Pancreas (tissue), 10 donors: ENCODE measurements around the gene ACVR1. TPM values are rescaled to one million over a fixed set of nuclear protein-coding genes. Genes with fewer than 3 reads are reported as not detected.
A peak's percentile ranks its signal among the peaks of the same experiment; 100 is the strongest.

Source experiments
- ATAC-seq, 4 donors: fragments of 200-7000 bp; cut with Tn5 transposase; one replicate each; pipeline versions ENCODE4 v1.8.0 to v1.9.1; 2020; ENCODE audit warnings: mild to moderate bottlenecking in 4 of 4, moderate library complexity in 4 of 4
- DNase-seq, 6 donors: peaks; one replicate each; pipeline ENCODE4 v3.0.0-alpha.2; 2020
- FAIRE-seq: peaks from 2 replicates; lab custom pipeline; 2012; peaks lifted over from hg19 to GRCh38; lab: Jason Lieb, UNC
- H3K27ac ChIP-seq, 4 donors: fragments of 200-600 bp; sonication (generic); 1 replicate in 3 of 4; 2 replicates in 1 of 4; pipeline versions ENCODE4 v1.5.0 to v1.8.0; 2020
- H3K27me3 ChIP-seq, 4 donors: fragments of 200-600 bp; one replicate each; pipeline ENCODE4 v1.8.0; 2021
- H3K36me3 ChIP-seq, 3 donors: fragments of 200-600 bp; sonication (generic) in 1 of 3; one replicate each; pipeline versions ENCODE4 v1.5.0 to v1.8.0; 2020 to 2021
- H3K4me1 ChIP-seq, 3 donors: fragments of 200-600 bp; one replicate each; pipeline ENCODE4 v1.8.0; 2021
- H3K4me3 ChIP-seq, 4 donors: fragments of 200-600 bp; sonication (generic) in 2 of 4; one replicate each; pipeline versions ENCODE4 v1.5.0 to v1.8.0; 2020 to 2021
- H3K9me3 ChIP-seq, 4 donors: fragments of 200-600 bp; one replicate each; pipeline ENCODE4 v1.8.0; 2021
- WGBS, 2 donors: extraction: QIAGEN DNeasy Blood & Tissue Kit; methylation state at CpG; one replicate each; pipeline ENCODE4 v1.1.7; 2013; 5-methylcytosine and 5-hydroxymethylcytosine counted together
- intact Hi-C, 3 donors: fragments of 100-400 bp; cut with DNase I; formaldehyde crosslinking; loops; one replicate each; pipeline versions ENCODE4 v1.11.1 to v1.14.2; 2022
- polyA plus RNA-seq, 2 donors: library from polyadenylated mRNA; stranded (reverse); fragments of 200-250 nt; gene quantifications; one replicate each; pipeline ENCODE4 v1.2.3, GENCODE V29; 2013
- total RNA-seq, 6 donors: library from RNA; stranded (reverse); fragmentation: NEBNext Ultra II Directional in 4 of 6; extraction: Animal tissue kit (Norgen Biotek cat#: 25700) in 4 of 6; gene quantifications; one replicate each; pipeline versions ENCODE4 v1.2.1 to v1.2.4, GENCODE V29; 2021 to 2023
- TF ChIP-seq, protein P1 (sequence below), 4 donors: fragments of 200-600 bp; sonication (generic) in 3 of 4; IDR thresholded peaks; one replicate each; pipeline versions ENCODE4 v1.5.0 to v1.8.0; 2021; ENCODE audit warnings: antibody characterized with exemption in 4 of 4
- donor health status: healthy with polysubstance abuse.
- donor health status: DM: no; HTN: no; CAD: no; lungs with moderate emphysema.
- donor health status: DM: no; HTN: no; CAD: no.
- donor health status: control.
- donor health status: control.
- donor health status: Bipolar disorder and iron deficiency.
- donor health status: DM: yes; HTN: yes; CAD: no.
- donor health status: DM: no; HTN: no; CAD: no.
- donor health status: DM: no; HTN: no; CAD: no.
- donor health status: DM: yes; HTN: yes; CAD: no.

Gene ACVR1
- total and polyA plus RNA-seq, 8 donors, result 3.1 to 25.2 (median 11.7) TPM

DNA sequence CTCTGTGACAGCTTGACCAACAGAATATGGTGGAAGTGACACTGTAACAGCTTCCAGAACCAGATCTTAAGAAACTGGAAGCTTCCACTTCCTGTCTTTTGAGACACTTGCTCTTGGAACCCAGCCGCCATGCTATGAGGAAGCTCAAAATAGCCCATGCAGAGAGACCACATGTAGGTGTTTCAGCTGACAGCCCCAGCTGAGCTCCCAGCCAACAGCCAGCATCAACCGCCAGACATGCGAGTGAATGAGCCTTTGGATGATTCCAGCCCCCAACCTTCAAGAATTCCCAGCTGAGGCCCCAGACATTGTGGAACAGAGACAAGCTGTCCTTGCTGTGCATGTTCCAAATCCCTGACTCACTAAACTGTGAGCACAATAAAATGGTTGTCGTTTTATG lies 27.9 kb downstream of the ACVR1 start:
- TF ChIP-seq, protein P1, sequence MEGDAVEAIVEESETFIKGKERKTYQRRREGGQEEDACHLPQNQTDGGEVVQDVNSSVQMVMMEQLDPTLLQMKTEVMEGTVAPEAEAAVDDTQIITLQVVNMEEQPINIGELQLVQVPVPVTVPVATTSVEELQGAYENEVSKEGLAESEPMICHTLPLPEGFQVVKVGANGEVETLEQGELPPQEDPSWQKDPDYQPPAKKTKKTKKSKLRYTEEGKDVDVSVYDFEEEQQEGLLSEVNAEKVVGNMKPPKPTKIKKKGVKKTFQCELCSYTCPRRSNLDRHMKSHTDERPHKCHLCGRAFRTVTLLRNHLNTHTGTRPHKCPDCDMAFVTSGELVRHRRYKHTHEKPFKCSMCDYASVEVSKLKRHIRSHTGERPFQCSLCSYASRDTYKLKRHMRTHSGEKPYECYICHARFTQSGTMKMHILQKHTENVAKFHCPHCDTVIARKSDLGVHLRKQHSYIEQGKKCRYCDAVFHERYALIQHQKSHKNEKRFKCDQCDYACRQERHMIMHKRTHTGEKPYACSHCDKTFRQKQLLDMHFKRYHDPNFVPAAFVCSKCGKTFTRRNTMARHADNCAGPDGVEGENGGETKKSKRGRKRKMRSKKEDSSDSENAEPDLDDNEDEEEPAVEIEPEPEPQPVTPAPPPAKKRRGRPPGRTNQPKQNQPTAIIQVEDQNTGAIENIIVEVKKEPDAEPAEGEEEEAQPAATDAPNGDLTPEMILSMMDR (IDR thresholded peaks at IDR 0.05), result no peak
- Histone ChIP-seq H3K27ac (no peak overlapping the region), H3K36me3 (no peaks in the 10 kb centered on the region), H3K27me3 (no peaks in the 10 kb centered on the region), H3K4me1 (peaks cover 0 to 19% (median 7%) of the 10 kb centered on the region in 3 donors), H3K9me3 (no peaks in the 10 kb centered on the region), H3K4me3 (no peak overlapping the region)
- FAIRE-seq (no peak), DNase-seq (no peak), ATAC-seq (no peak)
- WGBS, 2 donors, result 93 to 96% methylated on average over 4 of the region's 4 CpGs
- intact Hi-C loops, result no loop called here

DNA sequence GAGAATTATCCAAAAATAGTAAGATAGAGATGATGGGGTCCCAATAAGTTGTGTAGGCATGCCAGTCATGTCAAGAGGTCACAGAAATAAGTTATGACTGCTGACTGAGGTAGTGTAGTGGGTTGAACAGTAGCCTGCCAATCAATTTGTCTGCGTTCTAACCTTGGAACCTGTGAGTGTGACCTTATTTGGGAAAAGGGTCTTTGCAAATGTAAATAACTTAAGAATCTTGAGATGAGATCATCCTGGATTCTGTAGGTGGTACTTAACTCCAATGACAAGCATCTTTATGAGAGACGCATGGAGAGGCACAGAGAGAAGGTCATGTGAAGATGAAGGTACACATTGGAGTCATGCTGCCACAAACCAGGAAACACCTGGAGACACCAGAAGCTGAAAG lies 31.0 kb downstream of the ACVR1 start:
- 88 to 91% methylated on average over 2 of the region's 2 CpGs for WGBS, 2 donors
- FAIRE-seq (no peak), DNase-seq (no peak), ATAC-seq (no peak)
- H3K4me3 ChIP-seq, result no peak overlapping the region
- H3K4me1 ChIP-seq, result peaks cover 14 to 43% (median 27%) of the 10 kb centered on the region in 3 donors
- no peaks in the 10 kb centered on the region for H3K36me3 ChIP-seq
- intact Hi-C loops, result no loop called here
- H3K9me3 ChIP-seq, result no peaks in the 10 kb centered on the region
- TF ChIP-seq, protein P1 (IDR thresholded peaks at IDR 0.05), result no peak
- H3K27me3 ChIP-seq, result no peaks in the 10 kb centered on the region
- H3K27ac ChIP-seq, result no peak overlapping the region

DNA sequence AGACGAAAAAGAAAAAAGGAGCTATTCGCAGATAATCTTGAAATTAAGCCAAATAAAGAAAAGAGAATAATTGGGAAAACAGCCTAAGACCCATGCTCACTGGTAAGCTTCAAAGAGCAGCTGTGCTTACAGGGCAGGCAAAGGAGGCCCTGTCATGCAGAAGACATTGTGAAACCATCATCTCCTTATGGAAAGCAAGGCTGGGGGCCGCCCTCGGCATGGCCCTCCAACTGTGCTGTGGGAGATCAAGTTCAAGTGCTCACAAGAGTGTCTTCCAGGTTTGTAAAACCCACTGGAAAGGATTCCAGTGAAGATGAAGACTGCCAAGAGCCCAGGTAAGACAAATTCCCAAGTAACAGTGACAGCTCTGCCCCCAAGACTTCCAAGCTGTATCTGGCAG lies 32.2 kb downstream of the ACVR1 start:
- H3K27ac ChIP-seq, result no peak overlapping the region
- DNase-seq, result no peak
- FAIRE-seq, result no peak
- no peak overlapping the region for H3K4me3 ChIP-seq
- no peaks in the 10 kb centered on the region for H3K9me3 ChIP-seq
- no peaks in the 10 kb centered on the region for H3K27me3 ChIP-seq
- peaks cover 26 to 44% (median 27%) of the 10 kb centered on the region in 3 donors for H3K4me1 ChIP-seq
- TF ChIP-seq, protein P1 (IDR thresholded peaks at IDR 0.05), result no peak
- no peak for ATAC-seq
- WGBS, 2 donors, result 88 to 92% methylated on average over 4 of the region's 4 CpGs
- intact Hi-C loops, result no loop called here
- H3K36me3 ChIP-seq, result no peaks in the 10 kb centered on the region

DNA sequence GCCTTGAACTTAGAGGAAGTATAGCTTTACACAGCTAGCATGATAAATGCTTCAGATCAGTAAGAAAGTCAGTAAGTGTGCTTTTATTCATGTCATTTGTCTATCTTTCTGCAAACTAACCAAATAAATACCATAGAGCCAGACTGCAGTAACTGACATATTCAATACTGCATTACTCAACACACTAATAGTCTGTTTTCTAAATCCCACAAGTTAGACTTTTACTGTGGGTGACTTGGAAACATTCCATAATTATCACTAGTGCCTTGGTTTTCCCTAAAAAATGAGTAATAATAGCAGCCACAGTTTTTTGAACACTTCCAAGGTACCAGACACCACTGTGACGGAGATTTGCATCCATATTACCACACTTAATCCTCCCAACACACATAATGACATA lies 33.0 kb downstream of the ACVR1 start:
- TF ChIP-seq, protein P1 (IDR thresholded peaks at IDR 0.05), result no peak
- no peak for DNase-seq
- no peak for ATAC-seq
- H3K27me3 ChIP-seq, result no peaks in the 10 kb centered on the region
- H3K4me1 ChIP-seq, result peaks cover 30 to 50% (median 35%) of the 10 kb centered on the region in 3 donors
- WGBS, 2 donors, result 97 to 100% methylated on average over 1 of the region's 1 CpG
- intact Hi-C loops, result no loop called here
- no peak overlapping the region for H3K4me3 ChIP-seq
- H3K27ac ChIP-seq, result peak overlapping the region in 1 of 4 donors; percentile 28
- FAIRE-seq, result no peak
- H3K36me3 ChIP-seq, result no peaks in the 10 kb centered on the region
- H3K9me3 ChIP-seq, result no peaks in the 10 kb centered on the region

DNA sequence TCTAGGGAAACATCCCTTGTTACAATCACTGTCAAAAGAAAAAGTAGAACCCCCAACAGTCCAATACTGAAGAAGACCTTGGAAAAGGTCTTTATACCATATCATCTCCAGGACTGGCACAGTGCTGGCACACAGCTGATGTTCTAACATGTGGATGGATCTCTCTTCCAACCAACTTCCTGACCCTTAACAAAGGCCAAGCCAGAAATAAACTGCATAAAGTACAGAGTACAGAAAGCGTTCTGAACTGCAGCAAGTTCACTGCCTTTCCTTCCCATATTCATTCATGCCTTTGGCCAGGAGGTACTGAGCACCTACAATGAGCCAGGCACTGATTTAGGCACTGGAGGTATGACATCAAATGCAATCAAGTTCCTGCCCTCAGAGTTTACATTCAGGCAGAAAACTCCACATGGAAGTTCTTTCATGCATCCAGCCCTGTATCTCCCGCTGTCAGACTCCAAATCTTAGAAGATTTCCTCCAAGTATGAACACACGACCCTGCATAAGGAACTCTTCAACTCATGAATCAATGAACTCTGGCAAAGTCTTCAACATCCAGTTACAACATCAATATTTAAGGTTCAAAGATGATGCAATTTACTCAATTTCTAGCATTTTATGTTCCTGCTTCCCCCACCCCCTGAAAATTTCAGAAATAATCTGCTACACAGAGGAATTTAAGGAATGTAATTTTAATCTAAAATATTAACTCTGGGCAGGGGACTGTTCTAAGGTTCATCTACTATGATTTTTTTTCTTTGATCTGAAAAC lies 33.8 kb downstream of the ACVR1 start:
- Histone ChIP-seq H3K9me3 (no peaks in the 10 kb centered on the region), H3K4me1 (peaks cover 30 to 54% (median 40%) of the 10 kb centered on the region in 3 donors), H3K27ac (peak overlapping the region in 1 of 4 donors; percentile 28), H3K27me3 (no peaks in the 10 kb centered on the region), H3K36me3 (no peaks in the 10 kb centered on the region), H3K4me3 (no peak overlapping the region)
- TF ChIP-seq, protein P1 (IDR thresholded peaks at IDR 0.05), result no peak
- intact Hi-C loops, result no loop called here
- FAIRE-seq (no peak), DNase-seq (no peak), ATAC-seq (no peak)
- WGBS, 2 donors, result 65 to 67% methylated on average over 3 of the region's 3 CpGs
